ENCODE data around the gene TECPR2.

DNA sequence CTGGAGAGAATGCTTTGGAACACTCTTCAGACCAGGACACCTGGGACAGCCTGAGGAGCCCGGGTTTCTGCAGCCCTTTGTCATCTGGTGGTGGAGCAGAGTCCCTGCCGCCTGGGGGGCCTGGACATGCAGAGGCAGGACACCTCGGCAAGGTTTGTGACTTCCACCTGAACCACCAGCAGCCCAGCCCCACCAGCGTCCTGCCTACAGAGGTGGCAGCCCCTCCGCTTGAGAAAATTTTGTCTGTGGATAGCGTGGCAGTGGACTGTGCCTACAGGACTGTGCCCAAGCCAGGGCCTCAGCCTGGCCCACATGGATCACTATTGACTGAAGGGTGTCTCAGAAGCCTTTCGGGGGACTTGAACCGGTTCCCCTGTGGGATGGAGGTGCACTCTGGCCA, 21.2 kb upstream of the TECPR2 start:
- TF ChIP-seq POLR2A (IDR thresholded peaks at IDR 0.05; ENCODE audit: low read length) (no peak), GATA1 (IDR thresholded peaks at IDR 0.05; ENCODE audit: low read depth, low read length) (no peak)

Data from erythroblast (primary cell).